SK-N-SH (cell line): ENCODE data around the gene COX14. TPM values are rescaled to one million over a fixed set of nuclear protein-coding genes. Genes with fewer than 3 reads are reported as not detected.

Experiments used
- CTCF ChIA-PET: fragments of 300-600, 350-600 bp; formaldehyde crosslinking; extraction: SDS; loops from one replicate; lab custom pipeline; 2021; lab: Yijun Ruan, JAX
- POLR2A ChIA-PET: fragments of 350-600 bp; sonication (Branson Sonifier 250); formaldehyde crosslinking; extraction: SDS; loops from one replicate; lab custom pipeline; 2020; ENCODE audit warnings: antibody characterized with exemption, inconsistent platforms; lab: Yijun Ruan, JAX
- DNase-seq: peaks from one replicate; pipeline ENCODE4 v3.0.0; 2012
- H2AFZ ChIP-seq: fragments of 200-600 bp; sonication (generic); 2 replicates; pipeline ENCODE4 v1.8.1; 2016; ENCODE audit warnings: antibody characterized with exemption, mild to moderate bottlenecking, low read depth
- H3F3A ChIP-seq: fragments of 200-600 bp; sonication (generic); replicated peaks from 2 replicates; pipeline ENCODE3; 2016; ENCODE audit warnings: antibody characterized with exemption, mild to moderate bottlenecking; ENCODE audit not compliant: insufficient read depth
- H3K27ac ChIP-seq, 2 experiments: fragments of 200-500 bp in 1 of 2; fragments of 200-600 bp in 1 of 2; sonication (Bioruptor generic) in 1 of 2; sonication (generic), shearing (Covaris generic) in 1 of 2; 2 replicates each; pipeline versions ENCODE4 v1.5.1 to v1.6.1; 2014 to 2016; ENCODE audit warnings: low read depth in 2 of 2, inconsistent platforms in 1 of 2, low read length in 1 of 2, mild to moderate bottlenecking in 1 of 2, mixed read lengths in 1 of 2
- H3K27me3 ChIP-seq: fragments of 200-600 bp; sonication (generic), shearing (Covaris generic); 2 replicates; pipeline ENCODE4 v1.6.1; 2016; ENCODE audit warnings: mixed run types; ENCODE audit not compliant: insufficient read depth
- H3K36me3 ChIP-seq, 2 experiments: fragments of 200-500 bp in 1 of 2; fragments of 200-600 bp in 1 of 2; sonication (Bioruptor generic) in 1 of 2; sonication (generic) in 1 of 2; replicated peaks in 1 of 2; 2 replicates each; pipeline versions ENCODE3 to v1.5.1; 2014 to 2016; ENCODE audit warnings: low read length in 1 of 2, mild to moderate bottlenecking in 1 of 2; ENCODE audit not compliant: insufficient read depth in 2 of 2, control insufficient read depth in 1 of 2
- H3K4me1 ChIP-seq, 2 experiments: fragments of 200-500 bp in 1 of 2; fragments of 200-600 bp in 1 of 2; sonication (Bioruptor generic) in 1 of 2; sonication (generic), shearing (Covaris generic) in 1 of 2; 2 replicates each; pipeline versions ENCODE4 v1.5.1 to v1.6.1; 2014 to 2016; ENCODE audit warnings: low read depth in 1 of 2, low read length in 1 of 2, mixed run types in 1 of 2; ENCODE audit not compliant: insufficient read depth in 2 of 2, control insufficient read depth in 1 of 2
- H3K4me2 ChIP-seq: fragments of 200-600 bp; sonication (generic), shearing (Covaris generic); 2 replicates; pipeline ENCODE4 v1.6.1; 2017; ENCODE audit warnings: mixed run types
- H3K4me3 ChIP-seq, 2 experiments: fragments of 200-500 bp in 1 of 2; fragments of 200-600 bp in 1 of 2; sonication (Bioruptor generic) in 1 of 2; sonication (generic), shearing (Covaris generic) in 1 of 2; 2 replicates each; pipeline versions ENCODE4 v1.5.1 to v1.8.1; 2014 to 2016; ENCODE audit warnings: low read depth in 2 of 2, inconsistent platforms in 1 of 2, low read length in 1 of 2, mild to moderate bottlenecking in 1 of 2, mixed read lengths in 1 of 2, moderate library complexity in 1 of 2
- H3K79me2 ChIP-seq: fragments of 200-600 bp; sonication (generic); 2 replicates; pipeline ENCODE4 v1.8.1; 2017; ENCODE audit warnings: mild to moderate bottlenecking; ENCODE audit not compliant: insufficient read depth
- H3K9ac ChIP-seq: fragments of 200-600 bp; sonication (generic); 2 replicates; pipeline ENCODE4 v1.6.1; 2017; ENCODE audit warnings: mixed run types
- H3K9me2 ChIP-seq: fragments of 200-600 bp; sonication (generic); 2 replicates; pipeline ENCODE4 v1.6.1; 2017; ENCODE audit warnings: mixed run types
- H3K9me3 ChIP-seq: fragments of 200-600 bp; sonication (generic); 2 replicates; pipeline ENCODE4 v1.6.1; 2017; ENCODE audit warnings: mixed run types, mild to moderate bottlenecking, moderate library complexity
- H4K20me1 ChIP-seq: fragments of 200-600 bp; sonication (generic); 2 replicates; pipeline ENCODE4 v1.6.1; 2017; ENCODE audit warnings: mild to moderate bottlenecking, mixed run types; ENCODE audit not compliant: insufficient read depth
- CTCF ChIP-seq: fragments of 200-600 bp; sonication (generic); IDR thresholded peaks from 2 replicates; pipeline ENCODE4 v1.6.1; 2017; ENCODE audit warnings: antibody characterized with exemption, mild to moderate bottlenecking, moderate library complexity
- EP300 ChIP-seq, 2 experiments: IDR thresholded peaks; 2 replicates each; pipeline versions ENCODE4 v1.4.0 to v1.6.1; 2012; ENCODE audit warnings: borderline replicate concordance in 1 of 2, low read depth in 1 of 2, low read length in 1 of 2
- EZH2phosphoT487 ChIP-seq: fragments of 200-600 bp; sonication (generic); IDR thresholded peaks from 2 replicates; pipeline ENCODE4 v1.6.1; 2017; ENCODE audit warnings: low read depth, mixed run types, mild to moderate bottlenecking, antibody characterized with exemption, moderate library complexity, borderline replicate concordance
- FOXM1 ChIP-seq: IDR thresholded peaks from 2 replicates; pipeline ENCODE4 v1.4.0; 2012; ENCODE audit warnings: low read depth, mild to moderate bottlenecking
- GABPA ChIP-seq: IDR thresholded peaks from 2 replicates; pipeline ENCODE4 v1.4.0; 2012; ENCODE audit warnings: low read depth, mild to moderate bottlenecking
- JUND ChIP-seq: IDR thresholded peaks from 2 replicates; pipeline ENCODE4 v1.4.0; 2012
- MAX ChIP-seq: IDR thresholded peaks from 2 replicates; pipeline ENCODE4 v1.4.0; 2012; ENCODE audit warnings: low read depth
- MEF2A ChIP-seq: IDR thresholded peaks from 2 replicates; pipeline ENCODE4 v1.4.0; 2012; ENCODE audit warnings: low read depth, borderline replicate concordance
- MXI1 ChIP-seq: IDR thresholded peaks from 2 replicates; pipeline ENCODE4 v1.6.1; 2012; ENCODE audit warnings: mild to moderate bottlenecking, low read depth, low read length, improper control_type of control experiment
- NFIC ChIP-seq: IDR thresholded peaks from 2 replicates; pipeline ENCODE4 v1.4.0; 2012; ENCODE audit warnings: borderline replicate concordance
- NRF1 ChIP-seq: IDR thresholded peaks from 2 replicates; pipeline ENCODE4 v1.6.1; 2012; ENCODE audit warnings: low read depth, mild to moderate bottlenecking, low read length
- PBX3 ChIP-seq: IDR thresholded peaks from 2 replicates; pipeline ENCODE4; 2012
- RCOR1 ChIP-seq: fragments of 150-350 bp; IDR thresholded peaks from 2 replicates; pipeline ENCODE4 v1.6.1; 2017; ENCODE audit warnings: antibody characterized with exemption, low read length
- SMC3 ChIP-seq: IDR thresholded peaks from 2 replicates; pipeline ENCODE4 v1.6.1; 2012; ENCODE audit warnings: low read depth, low read length, improper control_type of control experiment
- TAF1 ChIP-seq: IDR thresholded peaks from 2 replicates; pipeline ENCODE4 v1.6.1; 2012; ENCODE audit warnings: low read depth, mild to moderate bottlenecking, low read length, moderate library complexity, borderline replicate concordance
- TCF12 ChIP-seq: IDR thresholded peaks from 2 replicates; pipeline ENCODE4 v1.4.0; 2012
- TEAD4 ChIP-seq: IDR thresholded peaks from 2 replicates; pipeline ENCODE4 v1.4.0; 2012; ENCODE audit warnings: mild to moderate bottlenecking, borderline replicate concordance; ENCODE audit not compliant: insufficient read depth
- USF2 ChIP-seq: fragments of 150-350 bp; IDR thresholded peaks from 2 replicates; pipeline ENCODE4 v1.6.1; 2017; ENCODE audit warnings: antibody characterized with exemption, low read length, low read depth, borderline replicate concordance
- YY1 ChIP-seq: IDR thresholded peaks from 2 replicates; pipeline ENCODE4 v1.4.0; 2012; ENCODE audit warnings: low read depth, mild to moderate bottlenecking
- WGBS: methylation state at CpG from one replicate; pipeline ENCODE4 v1.1.6; 2017; ENCODE audit warnings: low lambda C conversion rate; 5-methylcytosine and 5-hydroxymethylcytosine counted together
- polyA plus RNA-seq, 3 experiments: library from polyadenylated mRNA; depleted of rRNA; stranded (reverse); fragments of >200 nt; gene quantifications; 2 replicates each; pipeline ENCODE4 v1.2.3, GENCODE V29; 2012

COX14 gene
- polyA plus RNA-seq, 1 of the 3 experiments (the other 2 are of a cell fraction), result 204 TPM

- TF ChIP-seq USF2 (no peak), PBX3 (no peak), MAX (no peak), NRF1 (no peak), TAF1 (no peak), TEAD4 (no peak), EP300 (IDR thresholded peaks at IDR 0.05; ENCODE audit: borderline replicate concordance in 1 of 2, low read depth in 1 of 2, low read length in 1 of 2) (no peak)
These were observed 31.0 kb downstream of the COX14 start (continued) for GRCh38 chr12:50142993-50143392.

- WGBS, result 94% methylated on average over 2 of the region's 2 CpGs
- H3K4me1 ChIP-seq, result no peaks in the 10 kb centered on the region
- no peak for DNase-seq
- H3K79me2 ChIP-seq, result peaks cover 65% of the 10 kb centered on the region
- H3K9me3 ChIP-seq, result no peaks in the 10 kb centered on the region
- H3K4me3 ChIP-seq, result no peak overlapping the region
- CTCF ChIA-PET, result interaction anchor here (0.8 to 6.5 kb wide), 2 partner anchors 15 to 30 kb away, joined by 3 to 38 read pairs; no protein-coding TSS in a partner anchor
- H3K9me2 ChIP-seq, result no peaks in the 10 kb centered on the region
- TF ChIP-seq RCOR1 (no peak), PBX3 (no peak), JUND (no peak), YY1 (no peak), MXI1 (no peak), GABPA (no peak), USF2 (no peak), TEAD4 (no peak), TCF12 (no peak), NFIC (no peak), FOXM1 (no peak), CTCF (no peak), EP300 (IDR thresholded peaks at IDR 0.05; ENCODE audit: borderline replicate concordance in 1 of 2, low read depth in 1 of 2, low read length in 1 of 2) (no peak), MEF2A (no peak), EZH2phosphoT487 (no peak), MAX (no peak), SMC3 (no peak)
- TF ChIP-seq, all 33 proteins: peak for 0
- Histone ChIP-seq H3K27me3 (no peaks in the 10 kb centered on the region), H2AFZ (no peak overlapping the region), H3K9ac (no peak overlapping the region), H4K20me1 (peaks cover 14% of the 10 kb centered on the region; the same call in 1 of the 2 replicates), H3F3A (peaks cover 3% of the 10 kb centered on the region), H3K4me2 (no peak overlapping the region), H3K36me3 (peaks cover 6 to 37% of the 10 kb centered on the region in 2 experiments), H3K27ac (no peak overlapping the region)
- POLR2A ChIA-PET, result interaction anchor here (1.3 kb wide), 1 partner anchor 21 kb away, joined by 7 read pairs; the partner anchor contains the start of gene CERS5
These were observed 33.4 kb downstream of the COX14 start for GRCh38 chr12:50145439-50145838.
